Measurements from ENCODE around the gene PDYN. TPM values are rescaled to one million over a fixed set of nuclear protein-coding genes. Genes with fewer than 3 reads are reported as not detected.

The PDYN gene
- total RNA-seq, 2 experiments from 2014 or later: not detected

DNA sequence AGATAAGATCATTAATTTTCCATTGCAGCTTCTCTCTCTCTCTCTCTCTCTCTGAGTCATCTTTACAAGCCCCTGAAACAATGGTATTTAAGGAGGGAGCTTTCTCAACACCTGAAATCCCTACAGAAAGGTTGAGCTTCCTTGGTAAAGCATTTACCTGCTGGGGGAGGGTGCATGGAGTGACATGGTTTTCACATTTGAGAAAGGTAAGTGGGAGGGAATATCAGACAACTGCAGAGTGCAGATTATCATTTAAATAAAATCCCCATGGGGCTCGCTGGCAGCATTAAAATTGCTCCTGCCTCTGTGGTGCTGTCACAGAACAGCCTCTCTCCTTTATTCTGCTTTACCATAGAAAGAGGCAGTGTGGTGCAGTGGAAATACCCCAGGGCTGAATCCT lies 10.3 kb upstream of the PDYN start:
- no peak for DNase-seq

DNA sequence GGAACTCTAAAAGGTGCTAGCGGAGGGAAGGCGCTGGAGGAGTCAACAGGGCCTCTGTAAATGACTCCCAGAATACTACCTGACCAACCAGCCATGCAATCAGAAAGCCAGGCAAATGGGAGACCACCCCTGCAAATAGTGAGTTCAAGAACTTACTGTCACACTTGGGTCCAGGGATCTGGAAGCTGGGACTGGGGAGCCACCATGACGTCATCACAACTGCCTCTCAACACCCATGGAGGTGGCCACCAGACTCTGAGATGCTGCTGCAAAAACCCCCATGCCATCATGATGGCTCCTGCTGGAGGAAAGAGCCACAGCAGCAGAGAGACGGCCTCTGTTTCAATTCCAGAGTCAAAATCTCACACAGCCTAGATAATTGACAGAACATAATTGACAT lies 8.5 kb upstream of the PDYN start:
- intact Hi-C loops (cut with micrococcal nuclease): no loop called here
- H3K27ac Mint-ChIP-seq: no peak overlapping the region
- H3K9me3 Mint-ChIP-seq: no peaks in the 10 kb centered on the region
- no peaks in the 10 kb centered on the region for H3K4me1 Mint-ChIP-seq (ENCODE audit: low read depth)
- no peak overlapping the region for H3K4me3 Mint-ChIP-seq
- CTCF ChIA-PET: interaction anchor here (1.5 kb wide), 1 partner anchor 170 kb away, joined by 4 read pairs; no protein-coding TSS in a partner anchor
- ATAC-seq (no peak), DNase-seq (no peak)
- H3K27me3 Mint-ChIP-seq: peaks cover 13% of the 10 kb centered on the region
- TF ChIP-seq, protein P1, sequence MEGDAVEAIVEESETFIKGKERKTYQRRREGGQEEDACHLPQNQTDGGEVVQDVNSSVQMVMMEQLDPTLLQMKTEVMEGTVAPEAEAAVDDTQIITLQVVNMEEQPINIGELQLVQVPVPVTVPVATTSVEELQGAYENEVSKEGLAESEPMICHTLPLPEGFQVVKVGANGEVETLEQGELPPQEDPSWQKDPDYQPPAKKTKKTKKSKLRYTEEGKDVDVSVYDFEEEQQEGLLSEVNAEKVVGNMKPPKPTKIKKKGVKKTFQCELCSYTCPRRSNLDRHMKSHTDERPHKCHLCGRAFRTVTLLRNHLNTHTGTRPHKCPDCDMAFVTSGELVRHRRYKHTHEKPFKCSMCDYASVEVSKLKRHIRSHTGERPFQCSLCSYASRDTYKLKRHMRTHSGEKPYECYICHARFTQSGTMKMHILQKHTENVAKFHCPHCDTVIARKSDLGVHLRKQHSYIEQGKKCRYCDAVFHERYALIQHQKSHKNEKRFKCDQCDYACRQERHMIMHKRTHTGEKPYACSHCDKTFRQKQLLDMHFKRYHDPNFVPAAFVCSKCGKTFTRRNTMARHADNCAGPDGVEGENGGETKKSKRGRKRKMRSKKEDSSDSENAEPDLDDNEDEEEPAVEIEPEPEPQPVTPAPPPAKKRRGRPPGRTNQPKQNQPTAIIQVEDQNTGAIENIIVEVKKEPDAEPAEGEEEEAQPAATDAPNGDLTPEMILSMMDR (IDR thresholded peaks at IDR 0.05): no peak
- POLR2A ChIA-PET: interaction anchor here (0.6 kb wide), 1 partner anchor 384 kb away, joined by 3 read pairs; no protein-coding TSS in a partner anchor
- H3K36me3 Mint-ChIP-seq (ENCODE audit: low read depth): no peaks in the 10 kb centered on the region

More for the DNA sequence above, 10.3 kb upstream of the PDYN start:
- no peaks in the 10 kb centered on the region for H3K36me3 Mint-ChIP-seq (ENCODE audit: low read depth)
- H3K27ac Mint-ChIP-seq: no peak overlapping the region
- TF ChIP-seq, protein P1 (IDR thresholded peaks at IDR 0.05): no peak
- ATAC-seq: no peak
- ChIA-PET POLR2A (no interaction called here), CTCF (interaction anchor here (1.4 kb wide), 1 partner anchor 169 kb away, joined by 7 read pairs; no protein-coding TSS in a partner anchor)
- H3K4me1 Mint-ChIP-seq (ENCODE audit: low read depth): no peaks in the 10 kb centered on the region
- H3K4me3 Mint-ChIP-seq: no peak overlapping the region
- intact Hi-C loops (cut with micrococcal nuclease): no loop called here
- H3K27me3 Mint-ChIP-seq: peaks cover 17% of the 10 kb centered on the region
- no peaks in the 10 kb centered on the region for H3K9me3 Mint-ChIP-seq

DNA sequence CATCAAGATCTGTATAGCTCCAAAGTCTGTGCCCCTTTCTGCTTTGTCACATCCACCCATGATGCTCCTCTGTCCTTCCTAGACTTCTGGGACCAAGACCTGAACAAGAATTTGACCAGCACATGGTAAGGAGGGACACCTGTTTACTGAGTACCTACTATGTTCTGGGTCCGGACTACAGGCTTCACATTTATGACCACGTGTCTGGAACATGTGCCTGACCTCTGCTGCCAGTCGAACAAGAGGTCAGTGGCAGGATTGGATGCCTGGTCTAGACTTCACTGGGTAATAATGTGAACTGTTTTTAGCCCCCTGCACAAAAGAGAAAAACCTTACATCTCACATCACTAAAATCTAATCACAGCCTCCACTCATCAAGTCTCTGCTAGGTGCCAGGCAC lies 7.3 kb upstream of the PDYN start:
- ChIA-PET POLR2A (no interaction called here), CTCF (interaction anchor here (0.9 to 1.5 kb wide), 2 partner anchors 36 to 171 kb away, joined by 3 to 4 read pairs; no protein-coding TSS in a partner anchor)
- no peaks in the 10 kb centered on the region for H3K9me3 Mint-ChIP-seq
- ATAC-seq (no peak), DNase-seq (no peak)
- H3K4me3 Mint-ChIP-seq: no peak overlapping the region
- intact Hi-C loops (cut with micrococcal nuclease): no loop called here
- H3K4me1 Mint-ChIP-seq (ENCODE audit: low read depth): no peaks in the 10 kb centered on the region
- H3K27ac Mint-ChIP-seq: no peak overlapping the region
- H3K27me3 Mint-ChIP-seq: peaks cover 15% of the 10 kb centered on the region
- no peaks in the 10 kb centered on the region for H3K36me3 Mint-ChIP-seq (ENCODE audit: low read depth)
- TF ChIP-seq, protein P1 (IDR thresholded peaks at IDR 0.05): no peak

DNA sequence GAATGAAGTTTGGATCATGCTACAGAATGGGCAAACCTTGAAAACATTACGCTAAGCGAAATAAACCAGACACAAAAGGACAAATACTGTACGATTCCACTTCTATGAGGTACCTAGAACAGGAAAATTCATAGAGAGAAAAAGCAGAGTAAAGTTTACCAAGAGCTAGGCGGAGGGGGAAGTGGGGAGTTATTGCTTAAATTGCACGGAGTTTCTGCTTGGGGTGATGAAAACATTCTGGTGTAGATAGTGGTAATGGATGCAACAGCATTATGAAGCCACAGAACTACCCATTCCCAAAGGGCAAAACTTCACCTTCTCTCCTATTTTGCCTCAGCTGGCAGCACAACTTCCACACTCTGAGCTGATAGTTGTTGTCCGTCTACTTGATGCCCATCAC lies 6.4 kb upstream of the PDYN start:
- H3K4me3 Mint-ChIP-seq: no peak overlapping the region
- H3K27me3 Mint-ChIP-seq: peaks cover 21% of the 10 kb centered on the region
- ATAC-seq: no peak
- H3K4me1 Mint-ChIP-seq (ENCODE audit: low read depth): no peaks in the 10 kb centered on the region
- H3K27ac Mint-ChIP-seq: no peak overlapping the region
- CTCF ChIA-PET: no interaction called here
- TF ChIP-seq, protein P1 (IDR thresholded peaks at IDR 0.05): no peak
- no peak for DNase-seq
- POLR2A ChIA-PET: no interaction called here
- H3K9me3 Mint-ChIP-seq: no peaks in the 10 kb centered on the region
- intact Hi-C loops (cut with micrococcal nuclease): no loop called here
- H3K36me3 Mint-ChIP-seq (ENCODE audit: low read depth): no peaks in the 10 kb centered on the region

DNA sequence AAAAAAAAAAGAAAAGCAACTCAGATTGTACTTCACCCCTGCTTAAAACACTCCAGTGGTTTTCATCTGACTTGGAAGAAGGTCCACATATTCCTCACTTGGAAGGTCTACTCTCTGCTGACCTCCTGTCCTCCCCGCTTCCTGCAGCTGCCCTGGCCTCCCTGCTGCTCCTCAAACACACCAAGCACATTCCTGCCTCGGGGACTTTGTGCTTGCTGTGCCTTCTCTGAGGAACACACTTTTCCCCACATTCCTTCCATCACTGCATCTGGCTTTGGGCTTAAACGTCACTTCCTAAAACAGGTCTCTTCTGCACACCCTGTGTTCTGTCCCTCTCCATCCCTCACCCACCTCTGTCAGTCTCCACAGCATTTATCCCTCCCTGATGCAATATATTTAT lies 4.9 kb upstream of the PDYN start:
- H3K27ac Mint-ChIP-seq: no peak overlapping the region
- TF ChIP-seq, protein P1 (IDR thresholded peaks at IDR 0.05): no peak
- DNase-seq: no peak
- ChIA-PET POLR2A (no interaction called here), CTCF (no interaction called here)
- intact Hi-C loops (cut with micrococcal nuclease): no loop called here
- peaks cover 25% of the 10 kb centered on the region for H3K27me3 Mint-ChIP-seq
- H3K36me3 Mint-ChIP-seq (ENCODE audit: low read depth): no peaks in the 10 kb centered on the region
- no peaks in the 10 kb centered on the region for H3K9me3 Mint-ChIP-seq
- no peaks in the 10 kb centered on the region for H3K4me1 Mint-ChIP-seq (ENCODE audit: low read depth)
- H3K4me3 Mint-ChIP-seq: no peak overlapping the region
- no peak for ATAC-seq
